Endothelial cell of umbilical vein (primary cell): ENCODE data around the gene SLC66A2. TPM values are rescaled to one million over a fixed set of nuclear protein-coding genes. Genes with fewer than 3 reads are reported as not detected.

Experiments
- BruUV-seq: library from RNA; stranded (reverse); fragments of 400-500 nt; replicated peaks from 2 replicates; lab custom pipeline; 2021; lab: Mats Ljungman, UMichigan
- CTCF ChIA-PET: fragments of 300-600, 350-600 bp; sonication (Branson Sonifier 250); formaldehyde crosslinking; loops from one replicate; lab custom pipeline; 2021; ENCODE audit warnings: antibody characterized with exemption, inconsistent platforms; lab: Charles Lee
- POLR2A ChIA-PET: fragments of 300-600, 350-600 bp; sonication (Branson Sonifier 250); formaldehyde crosslinking; loops from one replicate; lab custom pipeline; 2021; ENCODE audit warnings: antibody characterized with exemption, inconsistent platforms; lab: Charles Lee
- DNase-seq: peaks from one replicate; pipeline ENCODE4 v3.0.0-alpha.2; 2011; ENCODE audit warnings: low read depth, low spot score
- FAIRE-seq: peaks from 2 replicates; lab custom pipeline; 2011; peaks lifted over from hg19 to GRCh38; lab: Jason Lieb, UNC
- H2AFZ ChIP-seq: 2 replicates; pipeline ENCODE4 v1.6.0; 2012; ENCODE audit warnings: low read depth, low read length, control low read depth, inconsistent platforms
- H3K27ac ChIP-seq: 2 replicates; pipeline ENCODE4 v1.5.1; 2011; ENCODE audit warnings: low read depth, mild to moderate bottlenecking, control low read depth, low read length, moderate library complexity; ENCODE audit not compliant: insufficient read depth
- H3K27me3 ChIP-seq, 2 experiments: 2 replicates each; pipeline versions ENCODE4 v1.6.0 to v1.6.1; 2011; ENCODE audit warnings: low read length in 2 of 2, mixed read lengths in 1 of 2; ENCODE audit not compliant: control insufficient read depth in 2 of 2, insufficient read depth in 2 of 2
- H3K36me3 ChIP-seq, 2 experiments: 2 replicates in 1 of 2; 3 replicates in 1 of 2; pipeline ENCODE4 v1.5.1; 2011; ENCODE audit warnings: low read length in 2 of 2, mild to moderate bottlenecking in 1 of 2, moderate library complexity in 1 of 2; ENCODE audit not compliant: control insufficient read depth in 2 of 2, insufficient read depth in 2 of 2; ENCODE audit errors: extremely low read depth in 1 of 2
- H3K4me1 ChIP-seq: 3 replicates; pipeline ENCODE4 v1.5.1; 2011; ENCODE audit warnings: mild to moderate bottlenecking, low read length; ENCODE audit not compliant: control insufficient read depth, insufficient read depth; ENCODE audit errors: extremely low read depth
- H3K4me2 ChIP-seq: 2 replicates; pipeline ENCODE4 v1.6.1; 2011; ENCODE audit warnings: low read length, control low read depth, mixed read lengths; ENCODE audit not compliant: insufficient read depth
- H3K4me3 ChIP-seq, 3 experiments: fragments of 200-600 bp in 1 of 3; sonication (generic), shearing (Covaris generic) in 1 of 3; replicated peaks in 1 of 3; 2 replicates each; pipeline ENCODE4 v1.5.1; 2011 to 2016; ENCODE audit warnings: control low read depth in 3 of 3, low read length in 3 of 3, mild to moderate bottlenecking in 2 of 3, inconsistent platforms in 1 of 3, low read depth in 1 of 3, moderate library complexity in 1 of 3; ENCODE audit not compliant: insufficient read depth in 1 of 3
- H3K79me2 ChIP-seq: 2 replicates; pipeline ENCODE4 v1.6.0; 2012; ENCODE audit warnings: low read length, inconsistent platforms; ENCODE audit not compliant: control insufficient read depth, insufficient read depth
- H3K9ac ChIP-seq: replicated peaks from 2 replicates; pipeline ENCODE3; 2011; ENCODE audit warnings: low read length, control low read depth; ENCODE audit not compliant: insufficient read depth; ENCODE audit errors: extremely low read depth
- H3K9me1 ChIP-seq: replicated peaks from 3 replicates; pipeline ENCODE4 v1.6.0; 2011; ENCODE audit warnings: mild to moderate bottlenecking, low read length; ENCODE audit not compliant: control insufficient read depth, insufficient read depth; ENCODE audit errors: extremely low read depth
- H3K9me3 ChIP-seq: replicated peaks from 2 replicates; pipeline ENCODE4 v1.5.1; 2012; ENCODE audit warnings: low read length, inconsistent platforms; ENCODE audit not compliant: control insufficient read depth, insufficient read depth
- H4K20me1 ChIP-seq: replicated peaks from 2 replicates; pipeline ENCODE3; 2011; ENCODE audit warnings: mild to moderate bottlenecking, low read length; ENCODE audit not compliant: control insufficient read depth, insufficient read depth; ENCODE audit errors: extremely low read depth
- CTCF ChIP-seq, 2 donors: IDR thresholded peaks; 1 replicate in 1 of 2; 2 replicates in 1 of 2; pipeline ENCODE4 v1.5.1; 2011; ENCODE audit warnings: low read length in 2 of 2, mild to moderate bottlenecking in 2 of 2, moderate library complexity in 2 of 2, control low read depth in 1 of 2, inconsistent platforms in 1 of 2, low read depth in 1 of 2; ENCODE audit not compliant: insufficient read depth in 1 of 2; ENCODE audit errors: extremely low read depth in 1 of 2
- EZH2 ChIP-seq: IDR thresholded peaks from 2 replicates; pipeline ENCODE4 v1.6.1; 2012; ENCODE audit warnings: borderline replicate concordance, low read depth, mild to moderate bottlenecking, moderate library complexity, low read length, inconsistent platforms; ENCODE audit not compliant: severe bottlenecking
- FOS ChIP-seq: IDR thresholded peaks from 2 replicates; pipeline ENCODE4 v1.6.1; 2011; ENCODE audit warnings: mild to moderate bottlenecking, low read length, moderate library complexity, borderline replicate concordance; ENCODE audit not compliant: insufficient read depth
- JUN ChIP-seq: IDR thresholded peaks from 2 replicates; pipeline ENCODE4 v1.6.1; 2011; ENCODE audit warnings: borderline replicate concordance, low read depth; ENCODE audit not compliant: insufficient read length, insufficient read depth
- MAX ChIP-seq: IDR thresholded peaks from 2 replicates; pipeline ENCODE4 v1.6.1; 2011; ENCODE audit not compliant: insufficient read depth, insufficient read length
- MYC ChIP-seq: IDR thresholded peaks from one replicate; pipeline ENCODE4 v1.6.1; 2011; ENCODE audit warnings: mild to moderate bottlenecking, low read depth, low read length
- POLR2A ChIP-seq: IDR thresholded peaks from 2 replicates; pipeline ENCODE4 v1.6.1; 2012; ENCODE audit warnings: low read depth, mild to moderate bottlenecking, control low read depth, low read length
- POLR2AphosphoS5 ChIP-seq: IDR thresholded peaks from 2 replicates; pipeline ENCODE4 v1.6.1; 2012; ENCODE audit warnings: low read depth, mild to moderate bottlenecking, control low read depth, low read length, moderate library complexity; ENCODE audit not compliant: insufficient read depth
- dilution Hi-C: fragments of 300-500 bp; cut with MboI; formaldehyde crosslinking; loops from one replicate; pipeline ENCODE4 v1.15.0; 2019; ENCODE audit warnings: low sequenced_read_pairs; ENCODE audit not compliant: extremely low pct_ligation_motif_present
- intact Hi-C: fragments of 100-400 bp; cut with micrococcal nuclease; formaldehyde crosslinking; loops from one replicate; pipeline ENCODE4 v1.10.0; 2022
- polyA plus RNA-seq, 4 experiments: library from polyadenylated mRNA; depleted of rRNA in 3 of 4; stranded (reverse) in 3 of 4; unstranded in 1 of 4; fragments of >200 nt; gene quantifications; 2 replicates each; pipeline versions ENCODE4 v1.2.1 to v1.2.3, GENCODE V29; 2011 to 2012; ENCODE audit warnings: missing spikeins in 1 of 4
- total RNA-seq: library from RNA; stranded (reverse); gene quantifications from 2 replicates; pipeline ENCODE4 v1.2.3, GENCODE V29; 2021

SLC66A2 gene
- total and polyA plus RNA-seq, 2 donors (not counting 3 experiments of a cell fraction or from before 2014, with no cell fraction given): 32.5 to 37.1 TPM

- Histone ChIP-seq H3K4me1 (peaks cover 13% of the 10 kb centered on the region), H3K36me3 (peaks cover 2 to 4% of the 10 kb centered on the region in 2 experiments), H3K79me2 (peaks cover 46% of the 10 kb centered on the region), H3K4me3 (peak within 1 kb of the TSS; percentile 69 to 96 (median 96)), H3K9me3 (no peaks in the 10 kb centered on the region), H3K9ac (peak within 1 kb of the TSS; percentile 75), H2AFZ (peak within 1 kb of the TSS; percentile 62), H3K27me3 (no peaks in the 10 kb centered on the region), H4K20me1 (no peaks in the 10 kb centered on the region), H3K4me2 (peak within 1 kb of the TSS; percentile 97), H3K27ac (peak within 1 kb of the TSS; percentile 43), H3K9me1 (no peaks in the 10 kb centered on the region)
- FAIRE-seq (peak; percentile 88), DNase-seq (peak; percentile 88)
- ChIA-PET POLR2A (interaction anchor here (1.6 kb wide), 1 partner anchor 46 kb away, joined by 7 read pairs; the partner anchor contains the start of gene RBFA), CTCF (interaction anchor here (2.7 kb wide), 1 partner anchor 46 kb away, joined by 24 read pairs; the partner anchor contains the start of gene RBFA)
- no peak for TF ChIP-seq CTCF (IDR thresholded peaks at IDR 0.05; ENCODE audit: extremely low read depth in 1 of 2, insufficient read depth in 1 of 2, low read depth in 1 of 2, low read length in 2 of 2)
- peak; percentile 99 for TF ChIP-seq POLR2AphosphoS5
- TF ChIP-seq MYC: peak; percentile 88
- TF ChIP-seq FOS: no peak
- no peak for TF ChIP-seq EZH2
- no peak for TF ChIP-seq JUN
- peak; percentile 77 for TF ChIP-seq MAX
- peak; percentile 96 for TF ChIP-seq POLR2A
- dilution Hi-C loops: no loop called here
- intact Hi-C loops: loop anchor here (1.0 to 5.0 kb wide), 6 partner anchors 23 to 611 kb away; partner anchors contain the start of genes ADNP2, CTDP1, RBFA and SLC66A2
- BruUV-seq: TSS peak; percentile 86
These were observed 37.2 kb upstream of the SLC66A2 start, which contains the start of gene TXNL4A for GRCh38 chr18:79988451-79989194. Gene TXNL4A (minus strand): TSS chr18:79988563. CDS start chr18:79988392, 171 bp downstream.
